Hepatocyte (in vitro differentiated cells): ENCODE results near the gene PARP2.

ENCODE experiments used
- CTCF ChIP-seq: fragments of 200-600 bp; sonication (generic); IDR thresholded peaks from 2 replicates; pipeline ENCODE4 v1.5.1; 2016; ENCODE audit warnings: antibody characterized with exemption, mild to moderate bottlenecking; ENCODE audit not compliant: poor library complexity
- EZH2 ChIP-seq: fragments of 200-600 bp; sonication (generic); IDR thresholded peaks from 2 replicates; pipeline ENCODE4 v1.6.1; 2016; ENCODE audit warnings: antibody characterized with exemption, mild to moderate bottlenecking, borderline replicate concordance

- no peak for TF ChIP-seq CTCF
- no peak for TF ChIP-seq EZH2
These were observed 1.9 kb downstream of the PARP2 start for GRCh38 chr14:20345366-20345765.
